ENCODE data around the gene SLC38A10.

Gene SLC38A10

DNA sequence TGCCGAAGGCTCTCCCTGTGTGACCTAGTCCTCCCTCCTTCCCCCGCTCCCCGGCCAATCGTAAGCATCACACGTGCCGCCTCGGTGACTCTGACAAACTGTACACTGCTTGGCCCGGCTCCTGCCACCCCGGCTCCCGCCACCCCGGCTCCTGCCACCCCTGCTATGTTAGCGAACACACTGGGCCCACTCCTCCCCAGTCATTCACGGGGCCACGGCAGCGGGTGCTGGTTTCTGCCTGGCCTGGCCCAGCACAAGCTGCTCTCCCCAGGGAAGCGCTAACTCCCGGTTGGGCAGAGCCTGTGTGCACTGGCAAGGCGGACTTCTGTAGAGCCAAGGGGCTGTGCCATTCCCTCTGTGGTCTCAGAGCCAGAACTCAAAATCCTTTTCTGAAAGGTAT is 34.0 kb downstream of the SLC38A10 start:
- H3K27ac ChIP-seq, result no peak overlapping the region
- TF ChIP-seq, protein P1, sequence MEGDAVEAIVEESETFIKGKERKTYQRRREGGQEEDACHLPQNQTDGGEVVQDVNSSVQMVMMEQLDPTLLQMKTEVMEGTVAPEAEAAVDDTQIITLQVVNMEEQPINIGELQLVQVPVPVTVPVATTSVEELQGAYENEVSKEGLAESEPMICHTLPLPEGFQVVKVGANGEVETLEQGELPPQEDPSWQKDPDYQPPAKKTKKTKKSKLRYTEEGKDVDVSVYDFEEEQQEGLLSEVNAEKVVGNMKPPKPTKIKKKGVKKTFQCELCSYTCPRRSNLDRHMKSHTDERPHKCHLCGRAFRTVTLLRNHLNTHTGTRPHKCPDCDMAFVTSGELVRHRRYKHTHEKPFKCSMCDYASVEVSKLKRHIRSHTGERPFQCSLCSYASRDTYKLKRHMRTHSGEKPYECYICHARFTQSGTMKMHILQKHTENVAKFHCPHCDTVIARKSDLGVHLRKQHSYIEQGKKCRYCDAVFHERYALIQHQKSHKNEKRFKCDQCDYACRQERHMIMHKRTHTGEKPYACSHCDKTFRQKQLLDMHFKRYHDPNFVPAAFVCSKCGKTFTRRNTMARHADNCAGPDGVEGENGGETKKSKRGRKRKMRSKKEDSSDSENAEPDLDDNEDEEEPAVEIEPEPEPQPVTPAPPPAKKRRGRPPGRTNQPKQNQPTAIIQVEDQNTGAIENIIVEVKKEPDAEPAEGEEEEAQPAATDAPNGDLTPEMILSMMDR (conservative IDR thresholded peaks at IDR 0.05), result no peak
- TF ChIP-seq ZFX (IDR thresholded peaks at IDR 0.05), result no peak

- no peak overlapping the region for H3K27ac ChIP-seq
- TF ChIP-seq ZFX (IDR thresholded peaks at IDR 0.05), result no peak
- TF ChIP-seq, protein P1 (conservative IDR thresholded peaks at IDR 0.05), result no peak
These were observed 34.5 kb downstream of the SLC38A10 start for GRCh38 chr17:81260641-81261040.

GRCh38 chr17:81260171-81260570 is 34.9 kb downstream of the SLC38A10 start:
- TF ChIP-seq ZFX (IDR thresholded peaks at IDR 0.05), result no peak
- TF ChIP-seq, protein P1 (conservative IDR thresholded peaks at IDR 0.05), result no peak

GRCh38 chr17:81259058-81259605 is 36.0 kb downstream of the SLC38A10 start:
- no peak overlapping the region for H3K27ac ChIP-seq
- TF ChIP-seq, protein P1 (conservative IDR thresholded peaks at IDR 0.05), result no peak
- TF ChIP-seq ZFX (IDR thresholded peaks at IDR 0.05), result no peak

More at GRCh38 chr17:81260171-81260570, 34.9 kb downstream of the SLC38A10 start:
- no peak overlapping the region for H3K27ac ChIP-seq

GRCh38 chr17:81258292-81258691 is 36.8 kb downstream of the SLC38A10 start:
- H3K27ac ChIP-seq, result no peak overlapping the region
- TF ChIP-seq, protein P1 (conservative IDR thresholded peaks at IDR 0.05), result no peak
- no peak for TF ChIP-seq ZFX (IDR thresholded peaks at IDR 0.05)

- TF ChIP-seq, protein P1 (conservative IDR thresholded peaks at IDR 0.05), result no peak
- H3K27ac ChIP-seq, result no peak overlapping the region
These were observed 37.6 kb downstream of the SLC38A10 start for GRCh38 chr17:81257533-81257932.

GRCh38 chr17:81256616-81257015 is 38.5 kb downstream of the SLC38A10 start:
- no peak overlapping the region for H3K27ac ChIP-seq
- TF ChIP-seq, protein P1 (conservative IDR thresholded peaks at IDR 0.05), result no peak
- no peak for TF ChIP-seq ZFX (IDR thresholded peaks at IDR 0.05)

All from C4-2B (cell line).